Fibroblast of mammary gland (primary cell): ENCODE data around the gene WDR36.

ENCODE experiments used
- DNase-seq: peaks from one replicate; pipeline ENCODE4 v3.0.0-alpha.2; 2010; ENCODE audit warnings: low read depth
- H3K4me3 ChIP-seq: 2 replicates; pipeline ENCODE4 v1.5.1; 2011; ENCODE audit warnings: low read depth, mild to moderate bottlenecking, low read length, moderate library complexity; ENCODE audit not compliant: control insufficient read depth
- CTCF ChIP-seq: conservative IDR thresholded peaks from 2 replicates; pipeline ENCODE4 v1.5.1; 2011; ENCODE audit warnings: low read depth, low read length, inconsistent platforms; ENCODE audit not compliant: control insufficient read depth, insufficient read depth

The WDR36 gene

GRCh38 chr5:111124793-111125192 is 32.6 kb downstream of the WDR36 start:
- no peak for TF ChIP-seq CTCF
- H3K4me3 ChIP-seq, result no peak overlapping the region
- no peak for DNase-seq

- no peak for TF ChIP-seq CTCF
- no peak for DNase-seq
- H3K4me3 ChIP-seq, result no peak overlapping the region
Observed at GRCh38 chr5:111126896-111127295, 34.7 kb downstream of the WDR36 start.

GRCh38 chr5:111127453-111128195 is 35.5 kb downstream of the WDR36 start:
- no peak for TF ChIP-seq CTCF
- H3K4me3 ChIP-seq, result no peak overlapping the region
- DNase-seq, result no peak

GRCh38 chr5:111129938-111130337 is 37.8 kb downstream of the WDR36 start:
- TF ChIP-seq CTCF, result no peak
- H3K4me3 ChIP-seq, result no peak overlapping the region
- DNase-seq, result peak; percentile 67

GRCh38 chr5:111131356-111131755 is 39.2 kb downstream of the WDR36 start:
- no peak for DNase-seq
- H3K4me3 ChIP-seq, result no peak overlapping the region
- TF ChIP-seq CTCF, result no peak

- no peak overlapping the region for H3K4me3 ChIP-seq
- DNase-seq, result peak; percentile 11
- no peak for TF ChIP-seq CTCF
Observed at GRCh38 chr5:111132076-111132475, 39.9 kb downstream of the WDR36 start.
